H1 (cell line): ENCODE measurements around the gene P2RX5. TPM values are rescaled to one million over a fixed set of nuclear protein-coding genes. Genes with fewer than 3 reads are reported as not detected.

ENCODE experiments used
- CTCF ChIA-PET: fragments of 300-600 bp; sonication (Branson Sonifier 250); formaldehyde crosslinking; loops from one replicate; lab custom pipeline; 2021; ENCODE audit not compliant: partially characterized antibody; lab: Charles Lee
- POLR2A ChIA-PET: fragments of 300-600 bp; sonication (Branson Sonifier 250); formaldehyde crosslinking; loops from one replicate; lab custom pipeline; 2021; ENCODE audit warnings: inconsistent platforms; ENCODE audit not compliant: partially characterized antibody; lab: Charles Lee
- DNase-seq, 2 experiments: peaks; one replicate each; pipeline versions ENCODE4 v3.0.0 to v3.0.0-alpha.2; 2010 to 2022; ENCODE audit warnings: low spot score in 2 of 2, low read depth in 1 of 2, mixed read lengths in 1 of 2
- FAIRE-seq: peaks from 2 replicates; lab custom pipeline; 2011; peaks lifted over from hg19 to GRCh38; lab: Jason Lieb, UNC
- H2AFZ ChIP-seq: 2 replicates; pipeline ENCODE4 v1.8.1; 2012; ENCODE audit warnings: low read length, inconsistent platforms
- H2AK5ac ChIP-seq: 2 replicates; pipeline ENCODE4 v1.6.1; 2013; ENCODE audit warnings: low read depth, low read length
- H2BK120ac ChIP-seq: replicated peaks from 2 replicates; pipeline ENCODE3; 2013; ENCODE audit warnings: low read depth, low read length, inconsistent platforms
- H2BK12ac ChIP-seq: 2 replicates; pipeline ENCODE4 v1.6.1; 2013; ENCODE audit warnings: low read depth, low read length
- H2BK15ac ChIP-seq: 2 replicates; pipeline ENCODE4 v1.6.1; 2013; ENCODE audit warnings: low read length
- H2BK20ac ChIP-seq: 2 replicates; pipeline ENCODE4 v1.6.1; 2013; ENCODE audit warnings: low read length
- H2BK5ac ChIP-seq: 2 replicates; pipeline ENCODE4 v1.6.1; 2013; ENCODE audit warnings: low read depth, low read length
- H3K14ac ChIP-seq: 2 replicates; pipeline ENCODE4 v1.6.1; 2013; ENCODE audit warnings: inconsistent platforms; ENCODE audit not compliant: insufficient read length
- H3K18ac ChIP-seq: 2 replicates; pipeline ENCODE4 v1.6.1; 2013; ENCODE audit warnings: low read length; ENCODE audit errors: extremely low read depth
- H3K23ac ChIP-seq: 2 replicates; pipeline ENCODE4 v1.6.1; 2013; ENCODE audit warnings: inconsistent platforms; ENCODE audit not compliant: insufficient read length
- H3K23me2 ChIP-seq: 2 replicates; pipeline ENCODE4 v1.6.1; 2013; ENCODE audit warnings: low read depth, low read length
- H3K27ac ChIP-seq: 2 replicates; pipeline ENCODE4 v1.6.1; 2011; ENCODE audit warnings: low read depth, low read length, inconsistent platforms
- H3K27me3 ChIP-seq, 4 experiments: replicated peaks in 1 of 4; 1 replicate in 1 of 4; 2 replicates in 3 of 4; pipeline versions ENCODE4 v1.6.1 to v1.8.1; 2011 to 2013; ENCODE audit warnings: low read length in 3 of 4, mild to moderate bottlenecking in 3 of 4, inconsistent platforms in 2 of 4, mixed read lengths in 2 of 4, moderate library complexity in 1 of 4; ENCODE audit not compliant: control insufficient read depth in 3 of 4, insufficient read depth in 3 of 4; ENCODE audit errors: extremely low read depth in 1 of 4
- H3K36me3 ChIP-seq, 4 experiments: 2 replicates each; pipeline versions ENCODE4 v1.6.1 to v1.8.1; 2011 to 2013; ENCODE audit warnings: mild to moderate bottlenecking in 4 of 4, low read length in 3 of 4, moderate library complexity in 2 of 4, control low read depth in 1 of 4, inconsistent platforms in 1 of 4; ENCODE audit not compliant: insufficient read depth in 4 of 4, control insufficient read depth in 2 of 4
- H3K4ac ChIP-seq: replicated peaks from 2 replicates; pipeline ENCODE3; 2013; ENCODE audit warnings: low read length, low read depth, mixed read lengths, inconsistent platforms; ENCODE audit not compliant: insufficient read length
- H3K4me1 ChIP-seq, 4 experiments: replicated peaks in 1 of 4; 1 replicate in 1 of 4; 2 replicates in 3 of 4; pipeline versions ENCODE4 v1.6.1 to v1.8.1; 2011 to 2013; ENCODE audit warnings: low read length in 3 of 4, inconsistent platforms in 2 of 4, mixed read lengths in 1 of 4; ENCODE audit not compliant: insufficient read depth in 4 of 4, control insufficient read depth in 3 of 4
- H3K4me2 ChIP-seq, 2 experiments: 2 replicates each; pipeline versions ENCODE4 v1.6.1 to v1.8.1; 2011 to 2013; ENCODE audit warnings: low read depth in 2 of 2, low read length in 2 of 2, control low read depth in 1 of 2, inconsistent platforms in 1 of 2, mild to moderate bottlenecking in 1 of 2; ENCODE audit not compliant: insufficient read depth in 1 of 2
- H3K4me3 ChIP-seq, 4 experiments: fragments of 200-600, 300-600 bp in 1 of 4; sonication (generic), shearing (Covaris generic), sonication (Bioruptor Twin) in 1 of 4; 2 replicates each; pipeline versions ENCODE4 v1.5.1 to v1.8.1; 2011 to 2016; ENCODE audit warnings: low read length in 4 of 4, low read depth in 3 of 4, control low read depth in 2 of 4, inconsistent platforms in 2 of 4, mild to moderate bottlenecking in 2 of 4, mixed read lengths in 1 of 4, moderate library complexity in 1 of 4; ENCODE audit not compliant: insufficient read depth in 2 of 4; ENCODE audit errors: extremely low read depth in 1 of 4
- H3K56ac ChIP-seq: replicated peaks from 2 replicates; pipeline ENCODE3; 2013; ENCODE audit warnings: low read depth, mild to moderate bottlenecking, mixed read lengths, low read length, inconsistent platforms; ENCODE audit not compliant: insufficient read length
- H3K79me1 ChIP-seq: 2 replicates; pipeline ENCODE4 v1.6.1; 2013; ENCODE audit warnings: low read depth, low read length, control low read depth
- H3K79me2 ChIP-seq, 2 experiments: 2 replicates each; pipeline versions ENCODE4 v1.6.1 to v1.8.1; 2012 to 2013; ENCODE audit warnings: low read length in 2 of 2, mild to moderate bottlenecking in 2 of 2, inconsistent platforms in 1 of 2; ENCODE audit not compliant: insufficient read depth in 2 of 2, control insufficient read depth in 1 of 2
- H3K9ac ChIP-seq, 4 experiments: replicated peaks in 1 of 4; 1 replicate in 1 of 4; 2 replicates in 3 of 4; pipeline versions ENCODE4 v1.6.1 to v1.8.1; 2011 to 2013; ENCODE audit warnings: low read depth in 3 of 4, low read length in 3 of 4, control low read depth in 2 of 4, mild to moderate bottlenecking in 2 of 4, moderate library complexity in 2 of 4, inconsistent platforms in 1 of 4; ENCODE audit errors: extremely low read depth in 1 of 4
- H3K9me3 ChIP-seq, 2 experiments: 2 replicates each; pipeline versions ENCODE4 v1.6.1 to v1.8.1; 2012 to 2013; ENCODE audit warnings: mild to moderate bottlenecking in 2 of 2, moderate library complexity in 2 of 2, control low read depth in 1 of 2, inconsistent platforms in 1 of 2, low read depth in 1 of 2, low read length in 1 of 2, mixed read lengths in 1 of 2; ENCODE audit not compliant: insufficient read depth in 2 of 2
- H4K20me1 ChIP-seq, 2 experiments: replicated peaks in 1 of 2; 2 replicates each; pipeline versions ENCODE3 to v1.8.1; 2011 to 2013; ENCODE audit warnings: inconsistent platforms in 2 of 2, low read length in 2 of 2, mild to moderate bottlenecking in 1 of 2; ENCODE audit not compliant: insufficient read depth in 2 of 2, control insufficient read depth in 1 of 2
- H4K5ac ChIP-seq: 2 replicates; pipeline ENCODE4 v1.6.1; 2013; ENCODE audit warnings: low read length, low read depth, mixed read lengths, inconsistent platforms; ENCODE audit not compliant: insufficient read length
- H4K8ac ChIP-seq: 2 replicates; pipeline ENCODE4 v1.8.0; 2013; ENCODE audit warnings: mild to moderate bottlenecking, moderate library complexity, low read length, inconsistent platforms; ENCODE audit not compliant: insufficient read depth; ENCODE audit errors: extremely low read depth
- H4K91ac ChIP-seq: replicated peaks from 2 replicates; pipeline ENCODE3; 2013; ENCODE audit warnings: low read length, mixed read lengths, inconsistent platforms; ENCODE audit not compliant: insufficient read length
- ATF2 ChIP-seq: IDR thresholded peaks from 2 replicates; pipeline ENCODE4 v1.6.1; 2012; ENCODE audit warnings: low read length, inconsistent platforms
- CBX5 ChIP-seq: fragments of 300-800, 300-1000 bp; sonication (generic); IDR thresholded peaks from 2 replicates; pipeline ENCODE4 v1.7.1; 2016; ENCODE audit warnings: antibody characterized with exemption, low read length, low read depth
- CHD1 ChIP-seq: IDR thresholded peaks from 2 replicates; pipeline ENCODE4 v1.6.1; 2012; ENCODE audit warnings: low read depth, low read length, improper control_type of control experiment
- JUND ChIP-seq: IDR thresholded peaks from 2 replicates; pipeline ENCODE4 v1.6.1; 2011; ENCODE audit warnings: mild to moderate bottlenecking, improper control_type of control experiment, low read length
- KDM4A ChIP-seq: IDR thresholded peaks from one replicate; pipeline ENCODE4 v1.7.1; 2012; ENCODE audit warnings: low read depth, mild to moderate bottlenecking, moderate library complexity, low read length, inconsistent platforms; ENCODE audit not compliant: severe bottlenecking
- POLR2A ChIP-seq, 2 experiments: IDR thresholded peaks; 1 replicate in 1 of 2; 2 replicates in 1 of 2; pipeline ENCODE4 v1.6.1; 2011; ENCODE audit warnings: low read depth in 2 of 2, low read length in 2 of 2, mild to moderate bottlenecking in 2 of 2; ENCODE audit errors: control extremely low read depth in 1 of 2
- RBBP5 ChIP-seq: IDR thresholded peaks from 2 replicates; pipeline ENCODE4 v1.7.1; 2012; ENCODE audit warnings: low read depth, mild to moderate bottlenecking, inconsistent platforms, low read length, moderate library complexity, borderline replicate concordance
- RNF2 ChIP-seq: fragments of 200-900, 300-1000 bp; sonication (generic); IDR thresholded peaks from 2 replicates; pipeline ENCODE4 v1.7.1; 2016; ENCODE audit warnings: borderline replicate concordance, low read depth, mild to moderate bottlenecking, antibody characterized with exemption, low read length; ENCODE audit not compliant: poor library complexity, severe bottlenecking; ENCODE audit errors: missing control alignments
- SP1 ChIP-seq: IDR thresholded peaks from 2 replicates; pipeline ENCODE4 v1.6.1; 2011; ENCODE audit warnings: low read depth, low read length
- SUZ12 ChIP-seq: fragments of 200-600 bp; sonication (generic); IDR thresholded peaks from 2 replicates; pipeline ENCODE4 v1.6.1; 2012; ENCODE audit warnings: mild to moderate bottlenecking, inconsistent platforms, low read length, moderate library complexity, mixed read lengths
- YY1 ChIP-seq: IDR thresholded peaks from 2 replicates; pipeline ENCODE4 v1.6.1; 2011; ENCODE audit warnings: low read depth, mild to moderate bottlenecking, low read length
- ZNF274 ChIP-seq: IDR thresholded peaks from 2 replicates; pipeline ENCODE4 v1.7.0; 2012; ENCODE audit warnings: low read length, borderline replicate concordance; ENCODE audit errors: extremely low read depth
- WGBS, 2 experiments: shearing (Covaris generic) in 1 of 2; methylation state at CpG; one replicate each; pipeline versions ENCODE4 v1.1.6 to v1.1.7; 2013 to 2015; ENCODE audit warnings: low lambda C conversion rate in 2 of 2, mixed read lengths in 2 of 2, inconsistent platforms in 1 of 2, low coverage in 1 of 2, missing lambda C conversion rate in 1 of 2; ENCODE audit not compliant: insufficient replicate concordance in 2 of 2, insufficient coverage in 1 of 2, insufficient read length in 1 of 2; ENCODE audit errors: extremely low coverage in 1 of 2, missing lambda C conversion rate in 1 of 2; 5-methylcytosine and 5-hydroxymethylcytosine counted together
- polyA plus RNA-seq, 7 experiments: library from polyadenylated mRNA; depleted of rRNA in 3 of 7; stranded (reverse) in 5 of 7; unstranded in 2 of 7; fragments of >200 nt in 5 of 7; fragments of 200-250 nt in 2 of 7; gene quantifications; 1 replicate in 5 of 7; 2 replicates in 1 of 7; 4 replicates in 1 of 7; pipeline versions ENCODE4 v1.2.1 to v1.2.3, GENCODE V29; 2011 to 2013; ENCODE audit warnings: missing spikeins in 2 of 7, mixed read lengths in 2 of 7
- total RNA-seq: library from RNA; stranded (reverse); fragmentation: NEBNext Ultra II Directional; extraction: Animal tissue kit (Norgen Biotek cat#: 25700); gene quantifications from 2 replicates; pipeline ENCODE4 v1.2.1, GENCODE V29; 2021

The P2RX5 gene
- total and polyA plus RNA-seq, 2 of the 8 experiments (the other 6 are each of a cell fraction or from before 2014, with no cell fraction given), result 12.0 to 15.6 TPM

- Histone ChIP-seq H3K79me2 (no peaks in the 10 kb centered on the region), H4K5ac (no peak overlapping the region), H3K9ac (no peak overlapping the region), H3K4me1 (no peaks in the 10 kb centered on the region), H4K91ac (no peak overlapping the region), H3K27ac (no peak overlapping the region), H3K4me3 (no peak overlapping the region), H3K23me2 (no peaks in the 10 kb centered on the region), H3K23ac (no peak overlapping the region), H3K18ac (no peak overlapping the region), H4K8ac (no peak overlapping the region), H3K9me3 (no peaks in the 10 kb centered on the region), H3K14ac (no peak overlapping the region), H2BK20ac (no peak overlapping the region), H2BK12ac (no peak overlapping the region), H3K4me2 (no peak overlapping the region), H3K36me3 (peaks cover 9 to 34% (median 18%) of the 10 kb centered on the region in 4 experiments; a peak in 7 of 8 replicates), H2AK5ac (no peak overlapping the region), H3K56ac (no peak overlapping the region), H3K4ac (no peak overlapping the region), H3K79me1 (no peaks in the 10 kb centered on the region), H2BK120ac (no peak overlapping the region), H4K20me1 (no peaks in the 10 kb centered on the region), H3K27me3 (no peaks in the 10 kb centered on the region), H2AFZ (no peak overlapping the region), H2BK5ac (no peak overlapping the region), H2BK15ac (no peak overlapping the region)
- no peak for DNase-seq
- WGBS, 2 experiments, result 89% methylated on average over 13 of the region's 13 CpGs; no CpG with 5 or more reads in 1 of the 2 experiments
- no peak for FAIRE-seq
- ChIA-PET POLR2A (interaction anchor here (1.3 to 2.4 kb wide), 2 partner anchors 10 to 17 kb away, joined by 3 to 11 read pairs; partner anchors contain the start of genes HASPIN and P2RX5), CTCF (interaction anchor here (1.3 to 2.4 kb wide), 4 partner anchors 10 to 41 kb away, joined by 3 to 6 read pairs (median 3); no protein-coding TSS in a partner anchor)
- TF ChIP-seq RNF2 (no peak), ZNF274 (no peak), RBBP5 (no peak), KDM4A (no peak), JUND (no peak), SP1 (no peak), ATF2 (no peak), POLR2A (IDR thresholded peaks at IDR 0.05; ENCODE audit: control extremely low read depth in 1 of 2, low read depth in 2 of 2, low read length in 2 of 2) (no peak), CBX5 (no peak), YY1 (no peak), SUZ12 (no peak), CHD1 (no peak)
Observed at GRCh38 chr17:3712811-3713463, 17.0 kb upstream of the P2RX5 start.
